Measurements from ENCODE around the gene SHLD1. TPM values are rescaled to one million over a fixed set of nuclear protein-coding genes. Genes with fewer than 3 reads are reported as not detected.

SHLD1 gene
- polyA plus RNA-seq, 1 experiment, result 4.1 TPM

DNA sequence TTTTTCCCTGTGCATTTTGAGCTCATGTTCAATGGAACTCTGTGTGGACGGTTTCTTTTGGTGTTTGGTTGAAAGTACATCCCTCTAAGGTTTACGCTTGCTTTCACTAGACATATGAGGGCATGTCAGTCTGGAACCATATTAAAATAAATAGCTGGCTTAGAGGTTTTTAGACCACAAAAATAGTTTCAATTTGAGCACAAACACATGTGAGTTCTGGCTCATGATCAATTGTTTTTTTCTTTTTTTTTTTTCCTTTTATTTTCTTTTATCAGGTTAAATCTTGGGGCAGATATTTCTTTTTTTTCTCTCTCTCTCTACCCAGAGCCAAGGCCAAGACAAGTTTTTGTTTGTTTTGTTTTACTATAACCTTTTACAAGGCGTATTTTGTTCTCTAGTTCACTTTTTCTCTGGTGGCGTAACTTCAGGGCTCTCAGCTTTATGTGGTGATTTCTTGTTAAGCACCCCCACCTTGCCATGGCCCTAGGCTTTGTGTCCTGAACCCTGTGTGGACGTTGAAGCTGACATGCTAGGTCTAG is 92.9 kb downstream of the SHLD1 start:
- ChIA-PET CTCF (interaction anchor here (1.2 to 1.9 kb wide), 2 partner anchors 234 to 313 kb away, joined by 3 to 4 read pairs; no protein-coding TSS in a partner anchor), POLR2A (no interaction called here)
- no peak overlapping the region for H3K4me3 ChIP-seq (ENCODE audit: low read depth, low read length)
- no peaks in the 10 kb centered on the region for H3K27me3 ChIP-seq (ENCODE audit: control insufficient read depth, insufficient read depth, low read length)
- TF ChIP-seq, protein P1, sequence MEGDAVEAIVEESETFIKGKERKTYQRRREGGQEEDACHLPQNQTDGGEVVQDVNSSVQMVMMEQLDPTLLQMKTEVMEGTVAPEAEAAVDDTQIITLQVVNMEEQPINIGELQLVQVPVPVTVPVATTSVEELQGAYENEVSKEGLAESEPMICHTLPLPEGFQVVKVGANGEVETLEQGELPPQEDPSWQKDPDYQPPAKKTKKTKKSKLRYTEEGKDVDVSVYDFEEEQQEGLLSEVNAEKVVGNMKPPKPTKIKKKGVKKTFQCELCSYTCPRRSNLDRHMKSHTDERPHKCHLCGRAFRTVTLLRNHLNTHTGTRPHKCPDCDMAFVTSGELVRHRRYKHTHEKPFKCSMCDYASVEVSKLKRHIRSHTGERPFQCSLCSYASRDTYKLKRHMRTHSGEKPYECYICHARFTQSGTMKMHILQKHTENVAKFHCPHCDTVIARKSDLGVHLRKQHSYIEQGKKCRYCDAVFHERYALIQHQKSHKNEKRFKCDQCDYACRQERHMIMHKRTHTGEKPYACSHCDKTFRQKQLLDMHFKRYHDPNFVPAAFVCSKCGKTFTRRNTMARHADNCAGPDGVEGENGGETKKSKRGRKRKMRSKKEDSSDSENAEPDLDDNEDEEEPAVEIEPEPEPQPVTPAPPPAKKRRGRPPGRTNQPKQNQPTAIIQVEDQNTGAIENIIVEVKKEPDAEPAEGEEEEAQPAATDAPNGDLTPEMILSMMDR (IDR thresholded peaks at IDR 0.05; ENCODE audit: low read depth, low read length), result no peak
- no peaks in the 10 kb centered on the region for H3K9me3 ChIP-seq (ENCODE audit: control insufficient read depth, insufficient read depth, low read length)
- no peak for DNase-seq (ENCODE audit: low read depth, low spot score)
- H3K27ac ChIP-seq (ENCODE audit: low read depth, low read length), result no peak overlapping the region

DNA sequence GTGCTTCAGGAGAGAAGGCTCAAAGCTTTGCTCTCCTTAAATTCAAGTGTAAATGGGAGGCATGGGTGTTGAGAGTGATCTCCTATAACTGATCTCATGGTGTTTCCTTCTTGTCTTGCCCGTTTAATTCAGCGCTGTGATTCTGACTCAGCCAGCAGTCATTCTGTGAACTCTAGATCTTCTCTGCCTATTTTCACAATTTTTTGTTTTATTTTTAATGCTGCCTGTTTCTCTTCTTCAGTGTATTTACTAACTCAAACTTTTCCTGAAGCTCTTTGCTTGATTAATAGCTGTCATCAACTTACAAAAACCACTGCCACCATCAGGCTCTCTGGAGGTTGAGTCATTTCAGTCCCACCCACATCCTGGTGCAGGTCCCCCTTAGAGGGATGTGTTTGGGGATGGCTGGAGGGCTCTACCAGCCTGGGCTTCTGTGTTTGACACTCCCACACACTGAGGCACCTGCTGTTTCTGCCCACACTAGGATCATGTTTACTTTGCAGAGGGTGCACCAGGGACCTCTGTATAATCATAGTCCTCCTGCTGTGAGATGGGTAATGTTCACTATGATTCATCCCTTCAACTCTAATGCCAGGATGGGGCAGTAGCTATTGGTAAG is 94.0 kb downstream of the SHLD1 start:
- H3K27me3 ChIP-seq (ENCODE audit: control insufficient read depth, insufficient read depth, low read length), result no peaks in the 10 kb centered on the region
- no peaks in the 10 kb centered on the region for H3K9me3 ChIP-seq (ENCODE audit: control insufficient read depth, insufficient read depth, low read length)
- DNase-seq (ENCODE audit: low read depth, low spot score), result no peak
- POLR2A ChIA-PET, result interaction anchor here (0.9 kb wide), 1 partner anchor 8 kb away, joined by 3 read pairs; no protein-coding TSS in a partner anchor
- CTCF ChIA-PET, result interaction anchor here (0.7 to 1.2 kb wide), 2 partner anchors 233 to 287 kb away, joined by 3 read pairs; no protein-coding TSS in a partner anchor
- no peak overlapping the region for H3K4me3 ChIP-seq (ENCODE audit: low read depth, low read length)
- no peak overlapping the region for H3K27ac ChIP-seq (ENCODE audit: low read depth, low read length)
- TF ChIP-seq, protein P1 (IDR thresholded peaks at IDR 0.05; ENCODE audit: low read depth, low read length), result no peak

DNA sequence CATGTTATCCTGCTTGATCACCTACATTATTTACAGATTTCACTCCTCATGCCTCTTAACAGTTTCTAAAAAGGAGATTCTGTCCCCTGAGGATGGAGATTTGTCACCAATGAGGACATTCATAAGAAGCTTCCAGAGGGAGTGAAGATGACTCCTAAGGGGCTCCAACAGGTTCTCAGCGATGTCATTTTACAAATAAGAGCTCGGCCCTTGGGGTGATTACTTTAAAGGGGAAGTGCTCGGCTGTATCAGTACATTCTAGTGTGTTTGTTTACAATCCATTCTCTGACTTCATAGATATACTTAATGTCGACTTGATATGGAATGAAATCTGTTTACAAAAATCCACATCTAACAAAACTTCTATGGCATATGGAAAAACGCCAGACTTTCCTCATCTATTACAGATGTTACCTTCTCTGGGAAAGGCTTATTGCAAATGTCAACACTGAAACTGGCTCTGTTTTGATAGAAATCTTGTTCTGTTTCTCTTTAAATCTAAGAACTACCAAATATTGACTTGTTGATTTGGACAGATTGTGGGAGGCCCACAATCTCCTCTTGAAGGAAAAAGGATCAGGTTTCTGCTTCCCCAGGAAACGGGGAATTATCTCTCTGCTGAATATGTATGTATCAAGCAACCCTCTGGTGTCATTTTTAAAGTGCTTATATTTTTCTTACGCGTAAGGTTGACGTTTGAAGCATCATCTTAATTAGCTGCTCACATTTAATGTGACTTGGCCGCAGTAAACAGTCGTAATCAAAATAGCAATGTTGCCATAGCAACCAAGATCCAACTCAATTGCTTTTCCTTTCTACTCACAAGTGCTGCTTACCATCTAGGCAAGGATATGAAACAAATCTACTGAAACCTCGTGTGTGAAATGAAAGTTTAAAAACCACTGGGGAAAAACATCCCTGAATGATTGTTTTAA is 95.7 kb downstream of the SHLD1 start:
- Histone ChIP-seq H3K9me3 (ENCODE audit: control insufficient read depth, insufficient read depth, low read length) (no peaks in the 10 kb centered on the region), H3K27me3 (ENCODE audit: control insufficient read depth, insufficient read depth, low read length) (no peaks in the 10 kb centered on the region), H3K4me3 (ENCODE audit: low read depth, low read length) (no peak overlapping the region), H3K27ac (ENCODE audit: low read depth, low read length) (no peak overlapping the region)
- ChIA-PET POLR2A (no interaction called here), CTCF (no interaction called here)
- TF ChIP-seq, protein P1 (IDR thresholded peaks at IDR 0.05; ENCODE audit: low read depth, low read length), result no peak
- no peak for DNase-seq (ENCODE audit: low read depth, low spot score)

DNA sequence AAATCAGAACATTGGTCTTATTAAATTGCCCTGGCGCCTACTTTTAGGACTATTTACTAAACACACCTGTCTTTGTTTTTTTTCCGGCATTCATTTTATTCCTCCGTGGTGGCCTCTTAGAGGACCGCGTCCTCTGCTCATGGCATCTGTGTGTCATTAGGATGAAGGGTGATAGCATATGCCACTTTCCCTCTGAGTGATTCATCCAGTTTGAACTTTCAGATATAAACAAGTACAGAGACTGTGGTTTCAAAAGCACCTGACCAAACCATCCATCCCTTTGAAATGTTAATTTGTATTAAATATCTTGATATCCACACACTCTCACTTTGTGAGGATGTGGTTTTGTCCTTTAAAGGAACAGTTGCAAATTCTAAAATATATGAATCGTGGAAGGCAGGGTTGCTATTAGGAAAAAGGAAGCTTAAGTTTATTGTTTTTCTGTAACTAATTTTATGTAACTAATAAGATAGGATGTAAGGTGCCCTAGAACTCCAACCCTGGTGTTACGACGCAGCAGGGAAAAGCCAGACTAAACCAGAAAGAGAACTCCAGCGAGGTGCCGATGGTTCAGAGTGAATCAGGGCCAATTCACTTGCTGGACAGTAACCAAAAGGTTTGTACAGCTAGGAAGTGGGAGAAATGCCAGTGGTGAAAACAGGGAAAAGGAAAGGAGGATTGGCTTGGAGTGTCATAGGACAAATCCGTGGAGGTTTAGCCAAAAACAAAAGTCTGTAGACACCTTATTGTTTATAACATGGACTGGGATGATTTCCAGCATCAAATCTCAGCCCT is 98.7 kb downstream of the SHLD1 start:
- Histone ChIP-seq H3K9me3 (ENCODE audit: control insufficient read depth, insufficient read depth, low read length) (no peaks in the 10 kb centered on the region), H3K27ac (ENCODE audit: low read depth, low read length) (no peak overlapping the region), H3K4me3 (ENCODE audit: low read depth, low read length) (no peak overlapping the region), H3K27me3 (ENCODE audit: control insufficient read depth, insufficient read depth, low read length) (no peaks in the 10 kb centered on the region)
- POLR2A ChIA-PET, result interaction anchor here (1.0 kb wide), 1 partner anchor 15 kb away, joined by 3 read pairs; no protein-coding TSS in a partner anchor
- CTCF ChIA-PET, result interaction anchor here (0.6 kb wide), 1 partner anchor 31 kb away, joined by 3 read pairs; no protein-coding TSS in a partner anchor
- DNase-seq (ENCODE audit: low read depth, low spot score), result no peak
- TF ChIP-seq, protein P1 (IDR thresholded peaks at IDR 0.05; ENCODE audit: low read depth, low read length), result no peak

Measured in AG04450 (cell line).